ENCODE measurements around the gene STX16. TPM values are rescaled to one million over a fixed set of nuclear protein-coding genes. Genes with fewer than 3 reads are reported as not detected.

STX16 gene
- total RNA-seq, 1 experiment from 2014 or later = 41.9 TPM

- Histone ChIP-seq H3K4me3 (ENCODE audit: low read depth in 2 of 2, low read length in 2 of 2) (no peak overlapping the region), H3K27me3 (ENCODE audit: control insufficient read depth, insufficient read depth, low read length) (no peaks in the 10 kb centered on the region), H3K9me3 (ENCODE audit: control insufficient read depth, insufficient read depth, low read depth, low read length) (no peaks in the 10 kb centered on the region), H3K27ac (ENCODE audit: low read length) (no peak overlapping the region), H3K4me1 (ENCODE audit: control insufficient read depth, insufficient read depth, low read length) (no peaks in the 10 kb centered on the region), H3K36me3 (ENCODE audit: control insufficient read depth, insufficient read depth, low read length) (no peaks in the 10 kb centered on the region)
- ATAC-seq (no peak), DNase-seq (ENCODE audit: low read depth, low spot score) (no peak)
- POLR2A ChIA-PET = no interaction called here
- in situ Hi-C loops (cut with HindIII; ENCODE audit: low pct_unique_long_range_greater_than_20kb, low sequenced_read_pairs) (no loop called here), intact Hi-C loops (cut with micrococcal nuclease; ENCODE audit: unreplicated experiment) (no loop called here)
- CTCF ChIA-PET = no interaction called here
- TF ChIP-seq, protein P1, sequence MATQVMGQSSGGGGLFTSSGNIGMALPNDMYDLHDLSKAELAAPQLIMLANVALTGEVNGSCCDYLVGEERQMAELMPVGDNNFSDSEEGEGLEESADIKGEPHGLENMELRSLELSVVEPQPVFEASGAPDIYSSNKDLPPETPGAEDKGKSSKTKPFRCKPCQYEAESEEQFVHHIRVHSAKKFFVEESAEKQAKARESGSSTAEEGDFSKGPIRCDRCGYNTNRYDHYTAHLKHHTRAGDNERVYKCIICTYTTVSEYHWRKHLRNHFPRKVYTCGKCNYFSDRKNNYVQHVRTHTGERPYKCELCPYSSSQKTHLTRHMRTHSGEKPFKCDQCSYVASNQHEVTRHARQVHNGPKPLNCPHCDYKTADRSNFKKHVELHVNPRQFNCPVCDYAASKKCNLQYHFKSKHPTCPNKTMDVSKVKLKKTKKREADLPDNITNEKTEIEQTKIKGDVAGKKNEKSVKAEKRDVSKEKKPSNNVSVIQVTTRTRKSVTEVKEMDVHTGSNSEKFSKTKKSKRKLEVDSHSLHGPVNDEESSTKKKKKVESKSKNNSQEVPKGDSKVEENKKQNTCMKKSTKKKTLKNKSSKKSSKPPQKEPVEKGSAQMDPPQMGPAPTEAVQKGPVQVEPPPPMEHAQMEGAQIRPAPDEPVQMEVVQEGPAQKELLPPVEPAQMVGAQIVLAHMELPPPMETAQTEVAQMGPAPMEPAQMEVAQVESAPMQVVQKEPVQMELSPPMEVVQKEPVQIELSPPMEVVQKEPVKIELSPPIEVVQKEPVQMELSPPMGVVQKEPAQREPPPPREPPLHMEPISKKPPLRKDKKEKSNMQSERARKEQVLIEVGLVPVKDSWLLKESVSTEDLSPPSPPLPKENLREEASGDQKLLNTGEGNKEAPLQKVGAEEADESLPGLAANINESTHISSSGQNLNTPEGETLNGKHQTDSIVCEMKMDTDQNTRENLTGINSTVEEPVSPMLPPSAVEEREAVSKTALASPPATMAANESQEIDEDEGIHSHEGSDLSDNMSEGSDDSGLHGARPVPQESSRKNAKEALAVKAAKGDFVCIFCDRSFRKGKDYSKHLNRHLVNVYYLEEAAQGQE (IDR thresholded peaks at IDR 0.05; ENCODE audit: insufficient read depth in 1 of 2, low read depth in 2 of 2, low read length in 1 of 2) = no peak
- no peak for TF ChIP-seq POLR2AphosphoS5 (IDR thresholded peaks at IDR 0.05; ENCODE audit: low read depth, low read length)
- no peak for TF ChIP-seq SIN3A (IDR thresholded peaks at IDR 0.05; ENCODE audit: borderline replicate concordance, insufficient read depth, low read depth, low read length)
- TF ChIP-seq, protein P2, sequence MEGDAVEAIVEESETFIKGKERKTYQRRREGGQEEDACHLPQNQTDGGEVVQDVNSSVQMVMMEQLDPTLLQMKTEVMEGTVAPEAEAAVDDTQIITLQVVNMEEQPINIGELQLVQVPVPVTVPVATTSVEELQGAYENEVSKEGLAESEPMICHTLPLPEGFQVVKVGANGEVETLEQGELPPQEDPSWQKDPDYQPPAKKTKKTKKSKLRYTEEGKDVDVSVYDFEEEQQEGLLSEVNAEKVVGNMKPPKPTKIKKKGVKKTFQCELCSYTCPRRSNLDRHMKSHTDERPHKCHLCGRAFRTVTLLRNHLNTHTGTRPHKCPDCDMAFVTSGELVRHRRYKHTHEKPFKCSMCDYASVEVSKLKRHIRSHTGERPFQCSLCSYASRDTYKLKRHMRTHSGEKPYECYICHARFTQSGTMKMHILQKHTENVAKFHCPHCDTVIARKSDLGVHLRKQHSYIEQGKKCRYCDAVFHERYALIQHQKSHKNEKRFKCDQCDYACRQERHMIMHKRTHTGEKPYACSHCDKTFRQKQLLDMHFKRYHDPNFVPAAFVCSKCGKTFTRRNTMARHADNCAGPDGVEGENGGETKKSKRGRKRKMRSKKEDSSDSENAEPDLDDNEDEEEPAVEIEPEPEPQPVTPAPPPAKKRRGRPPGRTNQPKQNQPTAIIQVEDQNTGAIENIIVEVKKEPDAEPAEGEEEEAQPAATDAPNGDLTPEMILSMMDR (IDR thresholded peaks at IDR 0.05) = no peak
- no peak for TF ChIP-seq TCF7L2 (IDR thresholded peaks at IDR 0.05; ENCODE audit: low read depth, low read length)
- BruUV-seq (replicated peaks) = no TSS peak
These were observed 60.4 kb downstream of the STX16 start for GRCh38 chr20:58711266-58712051.

DNA sequence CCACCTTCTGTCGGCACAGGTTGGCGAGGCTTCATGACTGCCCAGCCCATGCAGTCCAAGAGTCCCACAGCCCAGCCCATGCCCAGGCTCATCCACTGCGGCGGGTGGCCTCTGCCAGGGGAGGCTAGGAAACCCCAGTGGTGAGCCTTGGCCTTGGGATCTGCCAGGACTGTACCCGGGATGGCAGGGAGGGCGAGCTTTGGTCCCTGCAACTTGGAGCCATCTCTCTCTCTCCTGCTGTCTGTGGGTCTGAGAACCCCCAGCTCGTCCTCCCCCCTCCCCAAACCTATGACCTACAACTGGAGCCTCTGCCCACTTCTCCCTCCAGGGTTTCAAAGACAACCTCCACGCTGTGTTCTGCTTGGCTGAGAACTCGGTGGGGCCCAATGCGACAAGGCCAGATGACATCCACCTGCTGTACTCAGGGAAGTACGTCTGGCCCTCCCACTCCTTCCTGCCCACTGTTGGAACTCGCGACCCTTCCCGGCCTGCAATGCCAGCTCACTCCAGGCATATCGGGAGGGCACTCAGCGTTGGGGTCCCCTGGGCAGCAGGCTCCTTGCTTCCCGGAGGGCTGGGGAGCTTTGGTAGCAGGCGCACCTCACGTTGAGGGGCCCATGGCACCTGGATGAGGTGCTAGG is 61.2 kb downstream of the STX16 start:
- POLR2A ChIA-PET = no interaction called here
- H3K4me3 ChIP-seq (ENCODE audit: low read depth in 2 of 2, low read length in 2 of 2) = no peak overlapping the region
- H3K27me3 ChIP-seq (ENCODE audit: control insufficient read depth, insufficient read depth, low read length) = no peaks in the 10 kb centered on the region
- CTCF ChIA-PET = no interaction called here
- ATAC-seq (no peak), DNase-seq (ENCODE audit: low read depth, low spot score) (no peak)
- no TSS peak for BruUV-seq (replicated peaks)
- in situ Hi-C loops (cut with HindIII; ENCODE audit: low pct_unique_long_range_greater_than_20kb, low sequenced_read_pairs) = no loop called here
- H3K9me3 ChIP-seq (ENCODE audit: control insufficient read depth, insufficient read depth, low read depth, low read length) = no peaks in the 10 kb centered on the region
- intact Hi-C loops (cut with micrococcal nuclease; ENCODE audit: unreplicated experiment) = no loop called here
- no peak overlapping the region for H3K27ac ChIP-seq (ENCODE audit: low read length)
- TF ChIP-seq POLR2AphosphoS5 (IDR thresholded peaks at IDR 0.05; ENCODE audit: low read depth, low read length) (no peak), TCF7L2 (IDR thresholded peaks at IDR 0.05; ENCODE audit: low read depth, low read length) (no peak), SIN3A (IDR thresholded peaks at IDR 0.05; ENCODE audit: borderline replicate concordance, insufficient read depth, low read depth, low read length) (no peak)
- TF ChIP-seq, protein P2 (IDR thresholded peaks at IDR 0.05) = no peak
- TF ChIP-seq, protein P1 (IDR thresholded peaks at IDR 0.05; ENCODE audit: insufficient read depth in 1 of 2, low read depth in 2 of 2, low read length in 1 of 2) = no peak
- no peaks in the 10 kb centered on the region for H3K36me3 ChIP-seq (ENCODE audit: control insufficient read depth, insufficient read depth, low read length)
- no peaks in the 10 kb centered on the region for H3K4me1 ChIP-seq (ENCODE audit: control insufficient read depth, insufficient read depth, low read length)
